Activated B cell treated with CpG ODN at 0.5 μM for 24 hours (primary cell): ENCODE results near the gene OR13C3. TPM values are rescaled to one million over a fixed set of nuclear protein-coding genes. Genes with fewer than 3 reads are reported as not detected.

Experiments used
- ATAC-seq: fragments of 200-7000 bp; cut with Tn5 transposase; one replicate; pipeline ENCODE4 v1.10.0; 2021; ENCODE audit warnings: low read depth, mild to moderate bottlenecking, moderate library complexity
- CTCF ChIA-PET: fragments of 350-600 bp; sonication (Branson Sonifier 250); formaldehyde crosslinking; loops from one replicate; lab custom pipeline; 2021; ENCODE audit warnings: antibody characterized with exemption; lab: Charles Lee
- POLR2A ChIA-PET: fragments of 350-600 bp; sonication (Branson Sonifier 250); formaldehyde crosslinking; loops from one replicate; lab custom pipeline; 2021; ENCODE audit warnings: antibody characterized with exemption; lab: Charles Lee
- DNase-seq: peaks from one replicate; pipeline ENCODE4 v3.0.0; 2022
- H3K27ac Mint-ChIP-seq: one replicate; pipeline ENCODE4 v1.8.0; 2020; ENCODE audit warnings: mixed read lengths
- H3K27me3 Mint-ChIP-seq: one replicate; pipeline ENCODE4 v1.8.0; 2021; ENCODE audit warnings: mixed read lengths
- H3K36me3 Mint-ChIP-seq: one replicate; pipeline ENCODE4 v1.8.0; 2021; ENCODE audit warnings: low read depth, mixed read lengths
- H3K4me1 Mint-ChIP-seq: one replicate; pipeline ENCODE4 v1.8.0; 2021; ENCODE audit warnings: mixed read lengths
- H3K4me3 Mint-ChIP-seq: one replicate; pipeline ENCODE4 v1.8.0; 2020; ENCODE audit warnings: mild to moderate bottlenecking, mixed read lengths
- H3K9me3 Mint-ChIP-seq: one replicate; pipeline ENCODE4 v1.8.0; 2020; ENCODE audit warnings: mixed read lengths
- intact Hi-C: fragments of 100-400 bp; cut with micrococcal nuclease; formaldehyde crosslinking; loops from one replicate; pipeline ENCODE4 v1.15.1; 2024
- total RNA-seq: library from RNA; stranded (reverse); gene quantifications from 2 replicates; pipeline ENCODE4 v1.2.3, GENCODE V29; 2022
- TF ChIP-seq, protein P1 (sequence below): fragments of 200-600 bp; IDR thresholded peaks from one replicate; pipeline ENCODE4 v1.8.0; 2022; ENCODE audit warnings: antibody characterized with exemption, mild to moderate bottlenecking

Gene OR13C3
- not detected in 2 replicates for total RNA-seq

GRCh38 chr9:104536756-104537155, at the start of gene OR13C3:
Gene OR13C3, minus strand, starts transcription at chr9:104536856. Its CDS starts 133 bp downstream, at chr9:104536723.
- ChIA-PET CTCF (no interaction called here), POLR2A (no interaction called here)
- no peak within 1 kb of the TSS for H3K4me3 Mint-ChIP-seq
- DNase-seq (no peak), ATAC-seq (no peak)
- no peak within 1 kb of the TSS for H3K27ac Mint-ChIP-seq
- H3K9me3 Mint-ChIP-seq: no peaks in the 10 kb centered on the region
- H3K27me3 Mint-ChIP-seq: no peaks in the 10 kb centered on the region
- no peaks in the 10 kb centered on the region for H3K36me3 Mint-ChIP-seq
- TF ChIP-seq, protein P1, sequence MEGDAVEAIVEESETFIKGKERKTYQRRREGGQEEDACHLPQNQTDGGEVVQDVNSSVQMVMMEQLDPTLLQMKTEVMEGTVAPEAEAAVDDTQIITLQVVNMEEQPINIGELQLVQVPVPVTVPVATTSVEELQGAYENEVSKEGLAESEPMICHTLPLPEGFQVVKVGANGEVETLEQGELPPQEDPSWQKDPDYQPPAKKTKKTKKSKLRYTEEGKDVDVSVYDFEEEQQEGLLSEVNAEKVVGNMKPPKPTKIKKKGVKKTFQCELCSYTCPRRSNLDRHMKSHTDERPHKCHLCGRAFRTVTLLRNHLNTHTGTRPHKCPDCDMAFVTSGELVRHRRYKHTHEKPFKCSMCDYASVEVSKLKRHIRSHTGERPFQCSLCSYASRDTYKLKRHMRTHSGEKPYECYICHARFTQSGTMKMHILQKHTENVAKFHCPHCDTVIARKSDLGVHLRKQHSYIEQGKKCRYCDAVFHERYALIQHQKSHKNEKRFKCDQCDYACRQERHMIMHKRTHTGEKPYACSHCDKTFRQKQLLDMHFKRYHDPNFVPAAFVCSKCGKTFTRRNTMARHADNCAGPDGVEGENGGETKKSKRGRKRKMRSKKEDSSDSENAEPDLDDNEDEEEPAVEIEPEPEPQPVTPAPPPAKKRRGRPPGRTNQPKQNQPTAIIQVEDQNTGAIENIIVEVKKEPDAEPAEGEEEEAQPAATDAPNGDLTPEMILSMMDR: no peak
- intact Hi-C loops: no loop called here
- no peaks in the 10 kb centered on the region for H3K4me1 Mint-ChIP-seq

DNA sequence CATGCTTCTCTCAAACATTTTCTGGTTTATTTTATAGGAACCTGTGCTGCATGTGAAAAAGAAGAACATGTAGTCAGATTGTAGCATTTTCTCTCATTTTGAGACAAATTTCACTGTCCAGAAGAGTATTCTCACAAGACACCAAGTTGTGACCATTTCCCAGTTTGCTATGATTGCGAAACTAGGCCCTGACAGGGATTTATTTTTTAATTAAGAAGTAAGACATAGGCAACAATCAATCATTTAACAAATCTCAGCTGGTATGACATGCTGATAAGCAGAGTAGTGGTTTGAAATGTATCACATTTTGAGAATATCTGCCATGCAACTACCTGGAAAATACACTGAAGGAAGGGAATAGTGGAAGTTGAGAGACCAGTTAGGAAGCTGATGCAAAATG, 43.9 kb upstream of the OR13C3 start:
- ATAC-seq (no peak), DNase-seq (no peak)
- no peaks in the 10 kb centered on the region for H3K4me1 Mint-ChIP-seq
- H3K27ac Mint-ChIP-seq: no peak overlapping the region
- H3K27me3 Mint-ChIP-seq: no peaks in the 10 kb centered on the region
- ChIA-PET CTCF (no interaction called here), POLR2A (no interaction called here)
- no peak overlapping the region for H3K4me3 Mint-ChIP-seq
- intact Hi-C loops: no loop called here
- TF ChIP-seq, protein P1: no peak
- H3K36me3 Mint-ChIP-seq: no peaks in the 10 kb centered on the region
- H3K9me3 Mint-ChIP-seq: no peaks in the 10 kb centered on the region

DNA sequence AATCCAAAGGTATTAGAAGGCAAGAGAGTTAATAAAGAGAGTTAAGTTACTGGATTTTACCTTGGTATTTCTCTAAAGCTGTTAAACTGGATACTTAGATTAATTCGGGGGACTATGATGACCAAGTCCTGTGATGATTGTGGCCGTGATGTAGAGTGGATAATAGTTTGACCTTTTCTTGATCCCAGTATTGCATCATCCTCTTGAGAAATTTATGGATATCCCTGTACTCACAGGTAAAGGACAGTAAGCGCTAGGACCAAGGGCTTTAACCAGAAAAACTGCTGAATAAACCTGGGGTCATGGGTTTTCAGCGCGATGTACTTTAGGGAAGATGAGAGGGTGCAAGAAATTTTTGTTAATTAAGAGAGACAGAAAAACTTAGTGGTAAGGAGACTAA, 40.6 kb upstream of the OR13C3 start:
- Mint-ChIP-seq H3K36me3 (no peaks in the 10 kb centered on the region), H3K27ac (no peak overlapping the region), H3K4me3 (no peak overlapping the region), H3K4me1 (no peaks in the 10 kb centered on the region), H3K27me3 (no peaks in the 10 kb centered on the region), H3K9me3 (peaks cover 11% of the 10 kb centered on the region)
- ATAC-seq (no peak), DNase-seq (no peak)
- ChIA-PET POLR2A (no interaction called here), CTCF (no interaction called here)
- intact Hi-C loops: no loop called here
- TF ChIP-seq, protein P1: no peak

DNA sequence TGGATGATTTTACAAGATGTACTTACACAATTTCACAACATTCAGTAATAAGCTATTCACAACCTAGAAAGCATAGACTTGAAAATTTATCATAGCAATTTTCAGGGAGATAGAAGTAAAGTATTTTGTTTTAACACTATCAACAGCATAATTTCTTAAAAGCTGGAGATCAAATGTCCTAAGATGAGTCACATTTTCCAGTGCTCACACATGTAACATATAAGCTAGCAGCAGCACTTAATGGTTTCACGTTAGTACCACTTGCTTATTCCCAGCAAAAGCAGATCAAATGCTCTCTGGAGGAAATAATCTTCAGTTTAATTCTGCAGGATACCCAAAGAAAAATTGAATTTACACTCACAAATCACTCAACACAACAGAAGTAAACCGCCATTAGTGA, 38.8 kb upstream of the OR13C3 start:
- Mint-ChIP-seq H3K27me3 (no peaks in the 10 kb centered on the region), H3K4me1 (no peaks in the 10 kb centered on the region), H3K27ac (no peak overlapping the region), H3K9me3 (peaks cover 12% of the 10 kb centered on the region), H3K4me3 (no peak overlapping the region), H3K36me3 (no peaks in the 10 kb centered on the region)
- TF ChIP-seq, protein P1: no peak
- CTCF ChIA-PET: no interaction called here
- POLR2A ChIA-PET: no interaction called here
- intact Hi-C loops: no loop called here
- ATAC-seq: no peak
- no peak for DNase-seq

- Mint-ChIP-seq H3K4me1 (no peaks in the 10 kb centered on the region), H3K36me3 (no peaks in the 10 kb centered on the region), H3K27me3 (no peaks in the 10 kb centered on the region), H3K9me3 (peaks cover 12% of the 10 kb centered on the region), H3K27ac (no peak overlapping the region), H3K4me3 (no peak overlapping the region)
- TF ChIP-seq, protein P1: no peak
- ChIA-PET POLR2A (no interaction called here), CTCF (no interaction called here)
- DNase-seq (no peak), ATAC-seq (no peak)
- intact Hi-C loops: no loop called here
Observed at GRCh38 chr9:104572612-104573011, 36.0 kb upstream of the OR13C3 start.
